GM20431 (cell line): ENCODE results near the gene BCL2L15.

Source experiments
- in situ Hi-C: fragments of 300-500 bp; cut with MseI, MboI; formaldehyde crosslinking; loops from one replicate; pipeline ENCODE4 v1.15.0; 2020; ENCODE audit warnings: low sequenced_read_pairs; ENCODE audit not compliant: unreplicated experiment

Gene BCL2L15

GRCh38 chr1:113912594-113913311, 25.4 kb upstream of the BCL2L15 start:
- in situ Hi-C loops: no loop called here

GRCh38 chr1:113905435-113905861, 18.1 kb upstream of the BCL2L15 start:
- in situ Hi-C loops: loop anchor here (10.0 kb wide), 1 partner anchor 81 kb away; no protein-coding TSS in a partner anchor

GRCh38 chr1:113904674-113905434, 17.5 kb upstream of the BCL2L15 start, which contains the start of the genes AP4B1 and DCLRE1B:
AP4B1 (minus strand) TSS chr1:113904799; CDS start chr1:113904717, 82 bp downstream.
DCLRE1B (plus strand) TSS chr1:113905326; CDS start chr1:113905587, 261 bp downstream.
- in situ Hi-C loops: loop anchor here (10.0 kb wide), 1 partner anchor 80 kb away; no protein-coding TSS in a partner anchor

GRCh38 chr1:113904293-113904673, 16.9 kb upstream of the BCL2L15 start:
- in situ Hi-C loops: loop anchor here (10.0 kb wide), 1 partner anchor 79 kb away; no protein-coding TSS in a partner anchor

GRCh38 chr1:113903501-113904292, 16.3 kb upstream of the BCL2L15 start:
- in situ Hi-C loops: loop anchor here (10.0 kb wide), 1 partner anchor 79 kb away; no protein-coding TSS in a partner anchor

GRCh38 chr1:113901191-113901590, 13.8 kb upstream of the BCL2L15 start:
- in situ Hi-C loops: loop anchor here (10.0 kb wide), 1 partner anchor 76 kb away; no protein-coding TSS in a partner anchor

GRCh38 chr1:113899111-113899510, 11.7 kb upstream of the BCL2L15 start:
- in situ Hi-C loops: no loop called here

- in situ Hi-C loops: no loop called here
Observed at GRCh38 chr1:113898241-113898814, 10.9 kb upstream of the BCL2L15 start.

GRCh38 chr1:113895961-113896360, 8.6 kb upstream of the BCL2L15 start:
- in situ Hi-C loops: no loop called here

GRCh38 chr1:113895098-113895497, 7.7 kb upstream of the BCL2L15 start:
- in situ Hi-C loops: no loop called here

GRCh38 chr1:113893267-113893666, 5.9 kb upstream of the BCL2L15 start:
- in situ Hi-C loops: no loop called here

GRCh38 chr1:113891631-113892220, 4.3 kb upstream of the BCL2L15 start:
- in situ Hi-C loops: no loop called here

- in situ Hi-C loops: no loop called here
Observed at GRCh38 chr1:113890816-113891215, 3.4 kb upstream of the BCL2L15 start.

- in situ Hi-C loops: no loop called here
Observed at GRCh38 chr1:113886417-113887401, 672 bp downstream of the BCL2L15 start.

GRCh38 chr1:113881661-113882060, 5.7 kb downstream of the BCL2L15 start:
- in situ Hi-C loops: no loop called here

- in situ Hi-C loops: no loop called here
Observed at GRCh38 chr1:113879739-113880038, 7.7 kb downstream of the BCL2L15 start.

GRCh38 chr1:113876176-113876575, 11.2 kb downstream of the BCL2L15 start:
- in situ Hi-C loops: no loop called here

- in situ Hi-C loops: no loop called here
Observed at GRCh38 chr1:113875714-113876113, 11.7 kb downstream of the BCL2L15 start.
